OCI-LY1 (cell line): ENCODE measurements around the gene MESP1.

Experiments
- H2AFZ ChIP-seq: fragments of 200-600 bp; sonication (generic), shearing (Covaris generic); 2 replicates; pipeline ENCODE4 v1.6.0; 2014; ENCODE audit warnings: antibody characterized with exemption, mild to moderate bottlenecking, low read length
- H3F3A ChIP-seq: fragments of 200-600 bp; sonication (generic), shearing (Covaris generic); 2 replicates; pipeline ENCODE4 v1.6.0; 2014; ENCODE audit warnings: mild to moderate bottlenecking, antibody characterized with exemption, low read length, moderate library complexity; ENCODE audit not compliant: insufficient read depth
- H3K27ac ChIP-seq: fragments of 200-600 bp; sonication (generic); 2 replicates; pipeline ENCODE4 v1.5.1; 2014; ENCODE audit warnings: low read length, mixed run types, mild to moderate bottlenecking, low read depth; ENCODE audit not compliant: poor library complexity, severe bottlenecking
- H3K27me3 ChIP-seq: fragments of 200-600 bp; sonication (generic); 2 replicates; pipeline ENCODE4 v1.6.0; 2014; ENCODE audit warnings: antibody characterized with exemption, mild to moderate bottlenecking, low read length, moderate library complexity; ENCODE audit not compliant: insufficient read depth
- H3K36me3 ChIP-seq: fragments of 200-600 bp; sonication (generic); 2 replicates; pipeline ENCODE4 v1.6.1; 2014; ENCODE audit warnings: mild to moderate bottlenecking, antibody characterized with exemption, low read length, moderate library complexity, mixed read lengths; ENCODE audit not compliant: insufficient read depth
- H3K4me1 ChIP-seq: fragments of 200-600 bp; sonication (generic); 2 replicates; pipeline ENCODE4 v1.5.1; 2014; ENCODE audit warnings: mild to moderate bottlenecking, low read length, moderate library complexity; ENCODE audit not compliant: insufficient read depth, severe bottlenecking
- H3K4me2 ChIP-seq: fragments of 200-600 bp; sonication (generic), shearing (Covaris generic); 2 replicates; pipeline ENCODE4 v1.6.1; 2014; ENCODE audit warnings: low read length
- H3K4me3 ChIP-seq: fragments of 200-600 bp; sonication (generic); 2 replicates; pipeline ENCODE4 v1.5.1; 2014; ENCODE audit warnings: low read length, low read depth, mild to moderate bottlenecking, mixed read lengths; ENCODE audit not compliant: poor library complexity, severe bottlenecking
- H3K79me2 ChIP-seq: fragments of 200-600 bp; shearing (Covaris generic); 2 replicates; pipeline ENCODE4 v1.6.1; 2016; ENCODE audit warnings: mixed run types, low read length, mixed read lengths; ENCODE audit not compliant: insufficient read depth
- H3K9ac ChIP-seq: fragments of 200-600 bp; sonication (generic), shearing (Covaris generic); 2 replicates; pipeline ENCODE4 v1.6.1; 2014; ENCODE audit warnings: mild to moderate bottlenecking, low read length, mixed read lengths
- H3K9me2 ChIP-seq: fragments of 200-600 bp; sonication (generic), shearing (Covaris generic); 2 replicates; pipeline ENCODE4 v1.6.1; 2014; ENCODE audit warnings: low read depth, mild to moderate bottlenecking, low read length, mixed read lengths
- H3K9me3 ChIP-seq: fragments of 200-600 bp; shearing (Covaris generic); 2 replicates; pipeline ENCODE4 v1.6.1; 2014; ENCODE audit warnings: low read length, mixed read lengths
- H4K20me1 ChIP-seq: fragments of 200-600 bp; sonication (generic), shearing (Covaris generic); 2 replicates; pipeline ENCODE4 v1.6.0; 2016; ENCODE audit warnings: mild to moderate bottlenecking, low read length; ENCODE audit not compliant: insufficient read depth
- CTCF ChIP-seq: fragments of 200-600 bp; sonication (generic), shearing (Covaris generic); IDR thresholded peaks from 2 replicates; pipeline ENCODE4 v1.5.1; 2017; ENCODE audit warnings: mild to moderate bottlenecking, antibody characterized with exemption, low read length, moderate library complexity, mixed read lengths
- EZH2 ChIP-seq: fragments of 200-600 bp; sonication (generic), shearing (Covaris generic); IDR thresholded peaks from 2 replicates; pipeline ENCODE4 v1.8.0; 2017; ENCODE audit warnings: borderline replicate concordance, mixed run types, mild to moderate bottlenecking, antibody characterized with exemption, low read length, moderate library complexity, mixed read lengths

MESP1 gene

GRCh38 chr15:89781891-89782618 is 31.0 kb upstream of the MESP1 start:
- Histone ChIP-seq H3K9ac (no peak overlapping the region), H3K9me3 (no peaks in the 10 kb centered on the region), H2AFZ (no peak overlapping the region), H3K4me3 (no peak overlapping the region), H3K36me3 (no peaks in the 10 kb centered on the region), H3F3A (no peaks in the 10 kb centered on the region), H3K27me3 (peaks cover 6% of the 10 kb centered on the region), H3K9me2 (no peaks in the 10 kb centered on the region), H3K4me1 (no peaks in the 10 kb centered on the region), H4K20me1 (no peaks in the 10 kb centered on the region), H3K4me2 (no peak overlapping the region), H3K79me2 (no peaks in the 10 kb centered on the region), H3K27ac (no peak overlapping the region)
- no peak for TF ChIP-seq CTCF
- no peak for TF ChIP-seq EZH2

- Histone ChIP-seq H3K36me3 (no peaks in the 10 kb centered on the region), H3K4me1 (no peaks in the 10 kb centered on the region), H3K9me2 (no peaks in the 10 kb centered on the region), H3K27me3 (peaks cover 6% of the 10 kb centered on the region), H3F3A (no peaks in the 10 kb centered on the region), H2AFZ (no peak overlapping the region), H4K20me1 (no peaks in the 10 kb centered on the region), H3K9ac (no peak overlapping the region), H3K27ac (no peak overlapping the region), H3K4me2 (no peak overlapping the region), H3K79me2 (no peaks in the 10 kb centered on the region), H3K4me3 (no peak overlapping the region), H3K9me3 (no peaks in the 10 kb centered on the region)
- no peak for TF ChIP-seq EZH2
- TF ChIP-seq CTCF = no peak
These were observed 30.0 kb upstream of the MESP1 start for GRCh38 chr15:89781055-89781454.

GRCh38 chr15:89780601-89781000 is 29.6 kb upstream of the MESP1 start:
- H3K79me2 ChIP-seq = no peaks in the 10 kb centered on the region
- H2AFZ ChIP-seq = no peak overlapping the region
- no peaks in the 10 kb centered on the region for H3K9me2 ChIP-seq
- peaks cover 6% of the 10 kb centered on the region for H3K27me3 ChIP-seq
- H3K4me1 ChIP-seq = no peaks in the 10 kb centered on the region
- no peak overlapping the region for H3K27ac ChIP-seq
- no peaks in the 10 kb centered on the region for H3F3A ChIP-seq
- no peaks in the 10 kb centered on the region for H3K36me3 ChIP-seq
- no peaks in the 10 kb centered on the region for H4K20me1 ChIP-seq
- no peak overlapping the region for H3K9ac ChIP-seq
- no peak overlapping the region for H3K4me2 ChIP-seq
- no peak overlapping the region for H3K4me3 ChIP-seq
- no peak for TF ChIP-seq EZH2
- TF ChIP-seq CTCF = no peak
- H3K9me3 ChIP-seq = no peaks in the 10 kb centered on the region
